ENCODE measurements around the gene TEDC2. TPM values are rescaled to one million over a fixed set of nuclear protein-coding genes. Genes with fewer than 3 reads are reported as not detected.

TEDC2 gene
- total RNA-seq, 1 donor from 2014 or later = 2.5 TPM

- Histone ChIP-seq H3K4me1 (no peaks in the 10 kb centered on the region), H3K36me3 (peaks cover 0 to 10% of the 10 kb centered on the region in 2 donors), H3K27ac (no peak overlapping the region), H3K9me3 (no peaks in the 10 kb centered on the region), H3K4me3 (no peak overlapping the region), H3K27me3 (no peaks in the 10 kb centered on the region)
- intact Hi-C loops (cut with DNase I) = no loop called here
- no peak for TF ChIP-seq POLR2AphosphoS5 (IDR thresholded peaks at IDR 0.05; ENCODE audit: insufficient read depth in 1 of 2, low read depth in 1 of 2)
- TF ChIP-seq POLR2A (IDR thresholded peaks at IDR 0.05) = no peak
- TF ChIP-seq, protein P1, sequence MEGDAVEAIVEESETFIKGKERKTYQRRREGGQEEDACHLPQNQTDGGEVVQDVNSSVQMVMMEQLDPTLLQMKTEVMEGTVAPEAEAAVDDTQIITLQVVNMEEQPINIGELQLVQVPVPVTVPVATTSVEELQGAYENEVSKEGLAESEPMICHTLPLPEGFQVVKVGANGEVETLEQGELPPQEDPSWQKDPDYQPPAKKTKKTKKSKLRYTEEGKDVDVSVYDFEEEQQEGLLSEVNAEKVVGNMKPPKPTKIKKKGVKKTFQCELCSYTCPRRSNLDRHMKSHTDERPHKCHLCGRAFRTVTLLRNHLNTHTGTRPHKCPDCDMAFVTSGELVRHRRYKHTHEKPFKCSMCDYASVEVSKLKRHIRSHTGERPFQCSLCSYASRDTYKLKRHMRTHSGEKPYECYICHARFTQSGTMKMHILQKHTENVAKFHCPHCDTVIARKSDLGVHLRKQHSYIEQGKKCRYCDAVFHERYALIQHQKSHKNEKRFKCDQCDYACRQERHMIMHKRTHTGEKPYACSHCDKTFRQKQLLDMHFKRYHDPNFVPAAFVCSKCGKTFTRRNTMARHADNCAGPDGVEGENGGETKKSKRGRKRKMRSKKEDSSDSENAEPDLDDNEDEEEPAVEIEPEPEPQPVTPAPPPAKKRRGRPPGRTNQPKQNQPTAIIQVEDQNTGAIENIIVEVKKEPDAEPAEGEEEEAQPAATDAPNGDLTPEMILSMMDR (IDR thresholded peaks at IDR 0.05) = no peak
- no peak for DNase-seq (ENCODE audit: extremely low spot score in 2 of 2)
These were observed 7.3 kb upstream of the TEDC2 start for GRCh38 chr16:2452650-2453049.

DNA sequence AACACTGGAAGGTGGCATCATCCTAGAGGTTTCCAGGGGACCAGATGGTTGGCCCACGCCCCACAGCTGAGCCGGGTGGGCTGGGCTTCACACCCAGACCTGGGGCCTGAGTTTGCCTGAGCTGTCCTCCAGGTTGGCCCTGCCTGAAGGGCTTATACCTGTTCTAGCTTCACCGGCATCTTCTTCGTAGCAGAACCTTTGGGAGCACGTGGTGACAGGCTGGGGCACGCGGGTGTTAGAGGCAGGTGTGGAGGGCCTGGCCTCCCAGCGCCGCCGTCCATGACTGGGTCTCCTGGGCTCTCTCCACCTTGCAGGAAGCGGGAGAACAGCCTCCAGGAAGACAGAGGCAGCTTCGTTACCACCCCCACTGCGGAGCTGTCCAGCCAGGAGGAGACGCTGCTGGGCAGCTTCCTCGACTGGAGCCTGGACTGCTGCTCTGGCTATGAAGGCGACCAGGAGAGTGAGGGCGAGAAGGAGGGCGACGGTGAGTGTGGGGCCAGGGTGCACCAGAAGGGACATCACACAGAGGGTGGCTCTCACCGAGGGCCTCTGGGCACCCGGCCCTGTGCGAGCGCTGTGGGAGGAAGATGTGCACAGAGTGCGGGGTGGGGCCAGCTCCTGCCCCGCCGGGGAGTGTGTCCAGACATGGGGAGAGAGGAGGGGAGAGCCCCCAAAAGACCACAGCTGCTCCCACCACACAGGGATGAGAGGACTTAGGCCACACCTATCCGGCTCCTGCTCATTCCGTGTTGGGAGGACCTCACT is 4.6 kb upstream of the TEDC2 start:
- Histone ChIP-seq H3K27ac (no peak overlapping the region), H3K4me3 (no peak overlapping the region), H3K4me1 (peaks cover 12% of the 10 kb centered on the region), H3K9me3 (no peaks in the 10 kb centered on the region), H3K36me3 (no peaks in the 10 kb centered on the region), H3K27me3 (no peaks in the 10 kb centered on the region)
- TF ChIP-seq POLR2AphosphoS5 (IDR thresholded peaks at IDR 0.05; ENCODE audit: insufficient read depth in 1 of 2, low read depth in 1 of 2) (no peak), POLR2A (IDR thresholded peaks at IDR 0.05) (no peak)
- TF ChIP-seq, protein P1 (IDR thresholded peaks at IDR 0.05) = no peak
- intact Hi-C loops (cut with DNase I) = no loop called here
- DNase-seq (ENCODE audit: extremely low spot score in 2 of 2) = no peak

GRCh38 chr16:2456551-2457153 is 3.3 kb upstream of the TEDC2 start:
- Histone ChIP-seq H3K27ac (no peak overlapping the region), H3K36me3 (no peaks in the 10 kb centered on the region), H3K27me3 (no peaks in the 10 kb centered on the region), H3K4me3 (no peak overlapping the region), H3K4me1 (peaks cover 16% of the 10 kb centered on the region), H3K9me3 (no peaks in the 10 kb centered on the region)
- TF ChIP-seq POLR2AphosphoS5 (IDR thresholded peaks at IDR 0.05; ENCODE audit: insufficient read depth in 1 of 2, low read depth in 1 of 2) (no peak), POLR2A (IDR thresholded peaks at IDR 0.05) (no peak)
- TF ChIP-seq, protein P1 (IDR thresholded peaks at IDR 0.05) = no peak
- intact Hi-C loops (cut with DNase I) = no loop called here
- DNase-seq (ENCODE audit: extremely low spot score in 2 of 2) = no peak

DNA sequence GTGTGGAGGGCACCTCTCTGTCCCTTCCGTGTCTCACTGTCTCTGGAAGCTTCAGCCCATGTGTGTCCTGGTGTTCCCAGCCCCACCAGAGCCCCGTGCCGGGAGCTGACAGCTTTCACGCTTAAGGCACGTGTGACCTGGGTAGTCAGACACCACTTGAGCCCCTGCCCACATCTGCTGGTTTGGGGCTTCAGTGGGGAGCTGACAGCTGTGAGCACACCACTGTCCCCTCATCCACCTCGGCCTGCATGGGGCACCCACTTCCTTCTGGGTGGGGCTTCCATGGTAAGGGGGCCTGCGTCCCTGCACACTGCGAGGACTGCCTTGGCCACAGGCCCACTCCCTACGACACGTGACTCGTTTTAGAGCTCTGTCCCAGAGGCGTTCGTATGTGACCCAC is 2.6 kb upstream of the TEDC2 start:
- Histone ChIP-seq H3K36me3 (no peaks in the 10 kb centered on the region), H3K9me3 (no peaks in the 10 kb centered on the region), H3K4me3 (no peak overlapping the region), H3K4me1 (peaks cover 16% of the 10 kb centered on the region), H3K27me3 (no peaks in the 10 kb centered on the region), H3K27ac (no peak overlapping the region)
- intact Hi-C loops (cut with DNase I) = no loop called here
- DNase-seq (ENCODE audit: extremely low spot score in 2 of 2) = no peak
- no peak for TF ChIP-seq POLR2A (IDR thresholded peaks at IDR 0.05)
- TF ChIP-seq, protein P1 (IDR thresholded peaks at IDR 0.05) = no peak
- TF ChIP-seq POLR2AphosphoS5 (IDR thresholded peaks at IDR 0.05; ENCODE audit: insufficient read depth in 1 of 2, low read depth in 1 of 2) = no peak

DNA sequence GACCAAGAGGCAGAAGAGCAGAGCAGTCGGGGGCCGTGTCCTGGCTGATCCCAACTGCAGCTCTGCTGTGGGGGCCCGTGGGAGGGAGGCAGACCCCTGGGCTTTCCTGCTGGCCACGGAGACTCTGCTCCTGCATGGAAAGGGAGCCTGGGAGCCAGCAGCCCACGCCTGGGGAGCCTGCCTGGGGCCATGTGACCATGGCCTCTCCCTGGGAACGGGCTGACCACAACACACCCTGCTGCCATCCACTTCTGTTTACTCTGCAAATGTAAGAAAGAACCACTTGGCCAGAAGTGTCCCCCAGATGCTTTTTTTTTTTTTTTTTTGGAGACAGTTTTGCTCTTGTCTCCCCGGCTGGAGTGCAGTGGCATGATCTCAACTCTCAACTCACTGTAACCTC is 2.0 kb upstream of the TEDC2 start:
- no peaks in the 10 kb centered on the region for H3K27me3 ChIP-seq
- H3K4me3 ChIP-seq = no peak overlapping the region
- H3K4me1 ChIP-seq = peaks cover 16% of the 10 kb centered on the region
- H3K9me3 ChIP-seq = no peaks in the 10 kb centered on the region
- TF ChIP-seq POLR2AphosphoS5 (IDR thresholded peaks at IDR 0.05; ENCODE audit: insufficient read depth in 1 of 2, low read depth in 1 of 2) = no peak
- TF ChIP-seq, protein P1 (IDR thresholded peaks at IDR 0.05) = no peak
- no peak for TF ChIP-seq POLR2A (IDR thresholded peaks at IDR 0.05)
- no peak overlapping the region for H3K27ac ChIP-seq
- H3K36me3 ChIP-seq = no peaks in the 10 kb centered on the region
- DNase-seq (ENCODE audit: extremely low spot score in 2 of 2) = no peak
- intact Hi-C loops (cut with DNase I) = no loop called here

Measured in vagina (tissue), 2 donors.